Mesenchymal stem cell (in vitro differentiated cells and primary cell): ENCODE data around the gene IKZF1.

ENCODE experiments used
- DNase-seq: peaks from one replicate; pipeline ENCODE4 v3.0.0-alpha.2; 2013
- H2AFZ ChIP-seq: one replicate; pipeline ENCODE4 v1.6.1; 2013; ENCODE audit warnings: low read depth, mild to moderate bottlenecking, control low read depth, inconsistent platforms, low read length, moderate library complexity
- H2AK5ac ChIP-seq: 2 replicates; pipeline ENCODE4 v1.6.1; 2013; ENCODE audit warnings: low read length, moderate library complexity, mild to moderate bottlenecking, inconsistent platforms; ENCODE audit not compliant: severe bottlenecking
- H2BK120ac ChIP-seq: one replicate; pipeline ENCODE4 v1.6.1; 2013; ENCODE audit warnings: low read depth, mild to moderate bottlenecking, inconsistent platforms, low read length, moderate library complexity
- H2BK12ac ChIP-seq, 2 experiments: one replicate each; pipeline ENCODE4 v1.6.1; 2013; ENCODE audit warnings: inconsistent platforms in 2 of 2, low read length in 2 of 2, mild to moderate bottlenecking in 2 of 2, moderate library complexity in 2 of 2, control low read depth in 1 of 2
- H2BK15ac ChIP-seq: one replicate; pipeline ENCODE4 v1.6.1; 2013; ENCODE audit warnings: mild to moderate bottlenecking, low read depth, inconsistent platforms; ENCODE audit not compliant: poor library complexity, severe bottlenecking
- H2BK5ac ChIP-seq: 2 replicates; pipeline ENCODE4 v1.6.1; 2013; ENCODE audit warnings: low read depth, mild to moderate bottlenecking, low read length, control low read depth, inconsistent platforms; ENCODE audit not compliant: poor library complexity, severe bottlenecking
- H3K14ac ChIP-seq, 2 experiments: one replicate each; pipeline ENCODE4 v1.6.1; 2013; ENCODE audit warnings: inconsistent platforms in 2 of 2, low read length in 2 of 2, control low read depth in 1 of 2, mild to moderate bottlenecking in 1 of 2, moderate library complexity in 1 of 2
- H3K18ac ChIP-seq, 2 experiments: one replicate each; pipeline ENCODE4 v1.6.1; 2013; ENCODE audit warnings: inconsistent platforms in 2 of 2, low read length in 2 of 2, control low read depth in 1 of 2, low read depth in 1 of 2, mild to moderate bottlenecking in 1 of 2
- H3K23ac ChIP-seq, 2 experiments: one replicate each; pipeline ENCODE4 v1.6.1; 2013; ENCODE audit warnings: inconsistent platforms in 2 of 2, low read length in 2 of 2, mild to moderate bottlenecking in 2 of 2, moderate library complexity in 2 of 2, control low read depth in 1 of 2
- H3K27ac ChIP-seq: 2 replicates; pipeline ENCODE4 v1.5.1; 2013; ENCODE audit warnings: mild to moderate bottlenecking, moderate library complexity, low read length, control low read depth, inconsistent platforms; ENCODE audit not compliant: poor library complexity, severe bottlenecking
- H3K27me3 ChIP-seq, 2 experiments: 2 replicates each; pipeline versions ENCODE4 v1.6.1 to v1.7.0; 2013; ENCODE audit warnings: low read length in 2 of 2, mild to moderate bottlenecking in 2 of 2, moderate library complexity in 2 of 2, control low read depth in 1 of 2, inconsistent platforms in 1 of 2; ENCODE audit not compliant: control insufficient read depth in 1 of 2, insufficient read depth in 1 of 2
- H3K36me3 ChIP-seq, 2 experiments: 2 replicates each; pipeline versions ENCODE4 v1.6.1 to v1.7.0; 2013; ENCODE audit warnings: low read length in 2 of 2, control low read depth in 1 of 2, inconsistent platforms in 1 of 2, low read depth in 1 of 2, mild to moderate bottlenecking in 1 of 2; ENCODE audit not compliant: insufficient read depth in 2 of 2, control insufficient read depth in 1 of 2
- H3K4ac ChIP-seq, 2 experiments: one replicate each; pipeline ENCODE4 v1.6.1; 2013; ENCODE audit warnings: inconsistent platforms in 2 of 2, low read length in 2 of 2, mild to moderate bottlenecking in 2 of 2, moderate library complexity in 2 of 2, control low read depth in 1 of 2, low read depth in 1 of 2
- H3K4me1 ChIP-seq: 2 replicates; pipeline ENCODE4 v1.6.1; 2013; ENCODE audit warnings: low read depth, low read length, control low read depth; ENCODE audit not compliant: control insufficient read depth, insufficient read depth
- H3K4me2 ChIP-seq: 2 replicates; pipeline ENCODE4 v1.6.1; 2013; ENCODE audit warnings: low read length, mild to moderate bottlenecking, inconsistent platforms; ENCODE audit not compliant: poor library complexity, severe bottlenecking
- H3K4me3 ChIP-seq, 2 experiments: 2 replicates each; pipeline versions ENCODE4 v1.5.1 to v1.7.0; 2013; ENCODE audit warnings: low read length in 2 of 2, mild to moderate bottlenecking in 2 of 2, control low read depth in 1 of 2, low read depth in 1 of 2; ENCODE audit not compliant: insufficient read depth in 1 of 2
- H3K79me1 ChIP-seq: replicated peaks from 2 replicates; pipeline ENCODE4 v1.6.1; 2013; ENCODE audit warnings: mild to moderate bottlenecking, control low read depth, low read length, inconsistent platforms; ENCODE audit not compliant: poor library complexity, severe bottlenecking
- H3K9ac ChIP-seq: 2 replicates; pipeline ENCODE4 v1.7.0; 2013; ENCODE audit warnings: mild to moderate bottlenecking, low read length, moderate library complexity
- H3K9me3 ChIP-seq: 2 replicates; pipeline ENCODE4 v1.7.0; 2013; ENCODE audit warnings: mild to moderate bottlenecking, low read length; ENCODE audit not compliant: control insufficient read depth
- H4K8ac ChIP-seq: one replicate; pipeline ENCODE4 v1.6.1; 2013; ENCODE audit warnings: inconsistent platforms, mild to moderate bottlenecking, low read length, moderate library complexity
- H4K91ac ChIP-seq: one replicate; pipeline ENCODE4 v1.6.1; 2013; ENCODE audit warnings: mild to moderate bottlenecking, low read length, inconsistent platforms
- WGBS: methylation state at CpG from one replicate; pipeline ENCODE4 v1.1.7; 2013; ENCODE audit warnings: mixed read lengths; 5-methylcytosine and 5-hydroxymethylcytosine counted together

The IKZF1 gene

DNA sequence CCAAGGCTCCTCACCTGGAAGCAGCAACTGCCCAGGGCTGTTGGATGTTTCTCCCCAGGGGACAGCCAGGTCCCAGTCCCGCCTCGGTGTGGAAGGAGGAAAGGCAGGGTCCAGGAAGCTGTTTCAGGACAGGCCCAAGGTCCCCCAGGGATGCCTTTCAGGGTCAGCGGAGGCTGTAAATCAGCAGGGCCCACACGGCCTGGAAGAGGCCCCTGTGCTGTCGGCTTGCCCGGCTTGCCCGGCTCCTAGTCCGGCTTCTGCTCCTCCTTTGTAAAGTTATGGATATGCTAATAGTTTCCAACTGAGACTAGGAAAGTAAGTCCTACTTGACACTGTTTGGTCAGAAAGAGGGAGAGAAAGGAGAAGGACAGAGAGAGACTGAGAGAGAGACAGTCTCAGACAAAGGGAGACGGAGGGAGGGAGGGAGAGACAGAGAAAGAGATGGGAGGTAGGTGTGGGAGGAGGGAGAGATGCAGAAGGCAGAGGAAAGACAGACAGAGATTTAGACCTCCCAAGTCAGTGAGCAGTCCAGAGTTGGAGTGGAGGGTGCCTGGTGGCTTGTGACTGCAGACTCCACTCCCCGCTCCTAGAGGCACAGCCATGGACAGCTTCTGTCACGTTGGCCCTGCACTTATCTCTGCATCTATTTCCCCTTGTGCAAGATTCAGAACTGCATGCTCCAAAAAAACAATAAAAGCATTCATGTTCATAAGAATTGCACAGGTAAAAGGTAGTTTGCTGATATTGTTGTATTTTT is 10.5 kb downstream of the IKZF1 start:
- Histone ChIP-seq H3K79me1 (no peaks in the 10 kb centered on the region), H3K23ac (no peak overlapping the region), H3K14ac (no peak overlapping the region), H3K18ac (no peak overlapping the region), H2BK120ac (no peak overlapping the region), H3K27ac (no peak overlapping the region), H3K4me1 (no peaks in the 10 kb centered on the region), H3K9ac (no peak overlapping the region), H3K4me3 (no peak overlapping the region), H2BK5ac (no peak overlapping the region), H4K91ac (no peak overlapping the region), H3K9me3 (no peaks in the 10 kb centered on the region), H2BK15ac (no peak overlapping the region), H3K4me2 (no peak overlapping the region), H2BK12ac (no peak overlapping the region), H3K27me3 (peaks cover 32 to 50% of the 10 kb centered on the region in 2 experiments), H2AK5ac (no peak overlapping the region), H4K8ac (no peak overlapping the region), H2AFZ (no peak overlapping the region), H3K36me3 (no peaks in the 10 kb centered on the region), H3K4ac (no peak overlapping the region)
- 56% methylated on average over 10 of the region's 11 CpGs for WGBS
- DNase-seq, result no peak

- Histone ChIP-seq H3K14ac (no peak overlapping the region), H3K27ac (no peak overlapping the region), H3K27me3 (peaks cover 25 to 51% of the 10 kb centered on the region in 2 experiments), H3K18ac (no peak overlapping the region), H3K4me1 (no peaks in the 10 kb centered on the region), H2BK120ac (no peak overlapping the region), H3K36me3 (no peaks in the 10 kb centered on the region), H3K23ac (no peak overlapping the region), H2AK5ac (no peak overlapping the region), H2AFZ (no peak overlapping the region), H3K4me3 (no peak overlapping the region), H3K9me3 (no peaks in the 10 kb centered on the region), H3K4ac (no peak overlapping the region), H3K9ac (no peak overlapping the region), H2BK15ac (no peak overlapping the region), H4K91ac (no peak overlapping the region), H3K4me2 (no peak overlapping the region), H4K8ac (no peak overlapping the region), H3K79me1 (no peaks in the 10 kb centered on the region), H2BK12ac (no peak overlapping the region), H2BK5ac (no peak overlapping the region)
- WGBS, result 71% methylated on average over 14 of the region's 14 CpGs
- no peak for DNase-seq
Observed at GRCh38 chr7:50315739-50316671, 11.5 kb downstream of the IKZF1 start.

DNA sequence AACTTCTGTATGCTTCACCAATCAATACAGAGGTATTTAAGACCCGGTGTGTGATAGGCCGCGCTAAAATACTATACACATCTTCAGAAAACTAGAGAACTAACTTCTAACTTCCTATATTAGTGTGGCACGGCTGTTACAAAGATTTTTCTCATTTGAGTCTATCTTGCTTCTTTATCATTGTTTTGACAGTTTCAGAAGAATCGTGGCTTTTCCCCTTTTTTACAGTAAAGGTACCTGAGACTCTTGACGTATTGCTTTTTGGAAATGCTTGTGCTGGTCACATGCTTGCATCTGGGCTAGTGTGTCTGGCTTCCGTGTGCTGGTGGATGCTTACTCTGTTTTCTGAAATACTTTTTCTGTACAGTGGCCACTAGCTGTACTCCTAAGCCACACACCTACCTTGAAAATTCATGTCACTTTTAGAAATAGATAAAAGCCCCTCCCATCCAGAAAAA is 12.7 kb downstream of the IKZF1 start:
- Histone ChIP-seq H3K4me2 (no peak overlapping the region), H3K27ac (no peak overlapping the region)

More for the DNA sequence above, 12.7 kb downstream of the IKZF1 start:
- Histone ChIP-seq H2BK12ac (no peak overlapping the region), H3K36me3 (no peaks in the 10 kb centered on the region), H3K18ac (no peak overlapping the region), H3K79me1 (no peaks in the 10 kb centered on the region), H3K14ac (no peak overlapping the region), H4K91ac (no peak overlapping the region), H2AK5ac (no peak overlapping the region), H2AFZ (no peak overlapping the region), H2BK5ac (no peak overlapping the region), H3K9ac (no peak overlapping the region), H3K4me1 (no peaks in the 10 kb centered on the region), H3K27me3 (peaks cover 25 to 43% of the 10 kb centered on the region in 2 experiments), H3K4me3 (no peak overlapping the region), H4K8ac (no peak overlapping the region), H3K23ac (no peak overlapping the region), H2BK15ac (no peak overlapping the region), H3K9me3 (no peaks in the 10 kb centered on the region), H3K4ac (no peak overlapping the region), H2BK120ac (no peak overlapping the region)
- no peak for DNase-seq
- 94% methylated on average over 7 of the region's 7 CpGs for WGBS
